Measurements from ENCODE around the gene CCDC78. TPM values are rescaled to one million over a fixed set of nuclear protein-coding genes. Genes with fewer than 3 reads are reported as not detected.
A peak's percentile ranks its signal among the peaks of the same experiment; 100 is the strongest.

CCDC78 gene
- total RNA-seq, 1 donor from 2014 or later, result 26.1 TPM

DNA sequence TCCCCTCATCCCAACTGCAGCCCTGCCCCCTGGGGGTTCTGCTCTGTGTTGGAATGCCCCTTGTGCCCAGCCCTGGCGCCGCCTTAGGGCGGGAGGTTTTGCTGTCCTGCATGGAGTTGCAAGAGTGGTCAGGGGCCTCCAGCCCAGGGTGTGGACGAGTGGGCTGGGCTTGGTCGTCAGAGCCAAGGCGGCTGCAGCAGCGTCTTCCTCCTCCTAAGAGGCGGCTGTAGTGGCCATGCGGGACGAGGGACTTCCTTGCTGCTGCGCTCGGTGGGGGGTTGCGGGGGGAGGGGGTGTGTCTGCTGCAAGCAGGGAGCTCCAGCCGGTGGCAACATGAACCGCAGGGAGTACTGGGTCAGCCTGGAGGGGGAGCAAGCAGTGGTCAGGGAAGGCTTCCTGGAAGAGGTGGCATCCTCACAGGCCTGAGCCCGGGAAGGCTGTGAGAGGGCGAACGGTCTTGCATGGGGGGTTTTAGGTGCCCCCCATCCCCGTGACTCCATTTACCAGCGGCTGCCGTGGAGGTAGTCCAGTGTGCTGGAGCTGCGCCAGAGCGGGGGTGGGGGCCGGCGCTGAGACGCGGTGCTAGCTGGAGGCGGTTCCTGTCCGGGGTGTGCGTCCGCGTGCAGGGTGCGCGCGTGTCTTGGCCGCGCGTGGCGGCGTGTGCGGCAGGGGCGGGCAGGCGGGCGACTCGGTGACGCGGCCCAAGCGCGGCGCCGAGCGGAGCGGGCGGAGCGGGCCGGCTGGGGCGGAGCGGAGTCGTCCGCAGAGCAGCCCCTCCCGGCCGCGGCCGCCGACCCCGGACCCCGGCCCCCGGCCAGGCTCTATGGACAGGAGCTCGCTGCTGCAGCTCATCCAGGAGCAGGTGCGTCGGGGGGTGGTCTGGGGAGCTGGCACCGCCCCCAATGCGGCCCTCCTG is 51.0 kb downstream of the CCDC78 start, which contains the start of gene RHBDL1:
RHBDL1 (plus strand) TSS at position 704 of the 916 bp plus-strand sequence; CDS start at position 824, 120 bp downstream.
- H3K27ac ChIP-seq, result no peak within 1 kb of the TSS
- peak within 1 kb of the TSS; percentile 41 for H3K4me3 ChIP-seq
- TF ChIP-seq, protein P1, sequence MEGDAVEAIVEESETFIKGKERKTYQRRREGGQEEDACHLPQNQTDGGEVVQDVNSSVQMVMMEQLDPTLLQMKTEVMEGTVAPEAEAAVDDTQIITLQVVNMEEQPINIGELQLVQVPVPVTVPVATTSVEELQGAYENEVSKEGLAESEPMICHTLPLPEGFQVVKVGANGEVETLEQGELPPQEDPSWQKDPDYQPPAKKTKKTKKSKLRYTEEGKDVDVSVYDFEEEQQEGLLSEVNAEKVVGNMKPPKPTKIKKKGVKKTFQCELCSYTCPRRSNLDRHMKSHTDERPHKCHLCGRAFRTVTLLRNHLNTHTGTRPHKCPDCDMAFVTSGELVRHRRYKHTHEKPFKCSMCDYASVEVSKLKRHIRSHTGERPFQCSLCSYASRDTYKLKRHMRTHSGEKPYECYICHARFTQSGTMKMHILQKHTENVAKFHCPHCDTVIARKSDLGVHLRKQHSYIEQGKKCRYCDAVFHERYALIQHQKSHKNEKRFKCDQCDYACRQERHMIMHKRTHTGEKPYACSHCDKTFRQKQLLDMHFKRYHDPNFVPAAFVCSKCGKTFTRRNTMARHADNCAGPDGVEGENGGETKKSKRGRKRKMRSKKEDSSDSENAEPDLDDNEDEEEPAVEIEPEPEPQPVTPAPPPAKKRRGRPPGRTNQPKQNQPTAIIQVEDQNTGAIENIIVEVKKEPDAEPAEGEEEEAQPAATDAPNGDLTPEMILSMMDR (IDR thresholded peaks at IDR 0.05), result no peak
- H3K4me1 ChIP-seq, result peaks cover 19% of the 10 kb centered on the region
- intact Hi-C loops (cut with DNase I), result no loop called here
- ATAC-seq, result no peak
- peaks cover 11% of the 10 kb centered on the region for H3K27me3 ChIP-seq (ENCODE audit: low read depth)
- no peaks in the 10 kb centered on the region for H3K9me3 ChIP-seq
- peaks cover 39% of the 10 kb centered on the region for H3K36me3 ChIP-seq
- peak; percentile 68 for DNase-seq

DNA sequence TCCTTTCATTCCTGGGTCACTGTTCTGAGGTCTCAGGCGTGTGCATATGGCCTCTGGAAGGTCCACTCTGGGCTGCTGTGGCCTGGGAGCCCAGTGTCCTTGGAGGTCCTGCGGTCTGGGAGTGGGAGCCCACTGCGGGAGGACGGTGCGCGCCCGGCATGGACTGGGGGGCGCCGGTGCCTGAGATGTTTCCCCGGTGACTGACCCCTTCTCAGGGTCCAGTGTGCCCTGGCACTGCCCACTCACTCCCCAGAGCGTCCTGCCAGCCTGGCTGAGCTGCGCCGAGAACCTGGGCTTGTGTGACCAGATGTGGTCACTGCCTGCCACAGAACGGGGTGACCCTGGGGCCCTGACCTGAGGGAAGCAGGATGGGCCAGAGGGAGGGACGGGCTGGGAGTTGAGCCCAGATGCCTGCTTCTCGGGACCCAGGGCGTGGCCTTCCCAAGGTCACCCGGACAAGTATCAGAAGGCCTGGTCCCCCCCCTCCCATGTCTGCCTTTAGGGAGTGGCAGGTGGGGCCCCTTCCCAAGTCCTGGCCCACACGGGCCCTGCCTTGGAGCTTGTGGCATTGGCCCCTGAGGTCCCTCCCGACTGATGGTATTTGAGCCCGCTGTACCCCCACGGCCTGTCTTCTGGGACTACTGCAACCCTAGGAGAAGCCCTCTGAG is 51.9 kb downstream of the CCDC78 start:
- intact Hi-C loops (cut with DNase I), result no loop called here
- Histone ChIP-seq H3K36me3 (peaks cover 47% of the 10 kb centered on the region), H3K27me3 (ENCODE audit: low read depth) (peaks cover 11% of the 10 kb centered on the region), H3K4me3 (no peak overlapping the region), H3K27ac (no peak overlapping the region), H3K9me3 (no peaks in the 10 kb centered on the region), H3K4me1 (peaks cover 20% of the 10 kb centered on the region)
- DNase-seq, result no peak
- no peak for ATAC-seq
- TF ChIP-seq, protein P1 (IDR thresholded peaks at IDR 0.05), result no peak

DNA sequence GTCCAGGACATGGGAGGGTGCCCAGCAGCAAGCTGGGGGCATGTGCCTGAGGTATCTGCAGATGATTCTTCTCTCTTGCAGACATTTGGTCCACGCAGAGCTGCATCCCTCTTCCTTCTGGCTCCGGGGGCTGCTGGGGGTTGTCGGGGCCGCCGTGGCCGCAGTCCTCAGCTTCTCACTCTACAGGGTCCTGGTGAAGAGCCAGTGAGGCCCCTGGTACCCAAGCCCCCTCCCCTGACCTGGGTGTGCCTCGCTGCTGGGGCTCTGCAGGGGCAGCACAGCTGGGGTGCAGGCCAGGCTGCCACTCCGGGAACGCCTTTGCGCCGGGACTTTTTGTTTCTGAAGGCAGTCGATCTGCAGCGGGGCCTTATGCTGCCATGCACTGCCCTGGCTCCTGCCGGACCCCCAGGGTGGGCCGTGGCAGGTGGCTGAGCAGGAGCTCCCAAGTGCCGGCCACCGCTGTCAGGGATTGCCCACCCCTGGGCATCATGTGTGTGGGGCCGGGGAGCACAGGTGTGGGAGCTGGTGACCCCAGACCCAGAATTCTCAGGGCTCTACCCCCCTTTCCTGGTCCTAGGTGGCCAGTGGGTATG is 52.7 kb downstream of the CCDC78 start:
- Histone ChIP-seq H3K27me3 (ENCODE audit: low read depth) (peaks cover 11% of the 10 kb centered on the region), H3K27ac (no peak overlapping the region), H3K4me3 (no peak overlapping the region), H3K9me3 (no peaks in the 10 kb centered on the region), H3K36me3 (peaks cover 49% of the 10 kb centered on the region), H3K4me1 (peaks cover 21% of the 10 kb centered on the region)
- no peak for ATAC-seq
- DNase-seq, result no peak
- intact Hi-C loops (cut with DNase I), result no loop called here
- TF ChIP-seq, protein P1 (IDR thresholded peaks at IDR 0.05), result no peak

DNA sequence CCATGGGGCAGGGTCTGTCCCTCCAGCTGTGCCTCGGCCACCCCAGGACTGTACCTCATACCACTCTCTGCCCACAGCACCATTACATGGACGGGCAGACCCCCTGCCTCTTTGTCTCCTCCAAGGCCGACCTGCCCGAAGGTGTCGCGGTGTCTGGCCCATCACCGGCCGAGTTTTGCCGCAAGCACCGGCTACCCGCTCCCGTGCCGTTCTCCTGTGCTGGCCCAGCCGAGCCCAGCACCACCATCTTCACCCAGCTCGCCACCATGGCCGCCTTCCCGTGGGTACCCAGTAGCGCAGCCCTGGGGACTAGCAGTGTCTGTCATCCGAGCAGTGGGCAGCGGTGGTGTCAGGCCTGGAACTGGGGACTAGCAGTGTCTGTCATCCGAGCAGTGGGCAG is 53.4 kb downstream of the CCDC78 start:
- intact Hi-C loops (cut with DNase I), result no loop called here
- H3K4me3 ChIP-seq, result no peak overlapping the region
- H3K27me3 ChIP-seq (ENCODE audit: low read depth), result peaks cover 11% of the 10 kb centered on the region
- H3K36me3 ChIP-seq, result peaks cover 49% of the 10 kb centered on the region
- no peaks in the 10 kb centered on the region for H3K9me3 ChIP-seq
- ATAC-seq, result no peak
- no peak overlapping the region for H3K27ac ChIP-seq
- H3K4me1 ChIP-seq, result peaks cover 22% of the 10 kb centered on the region
- TF ChIP-seq, protein P1 (IDR thresholded peaks at IDR 0.05), result no peak
- no peak for DNase-seq

Small RNA genes lying within 50 kb of the gene (microRNA-seq; reads per million reads assigned to microRNA genes)
- not detected for gene MIR662 (ENCODE audit: borderline number of aligned reads)

Other genes starting within 250 kb of the CCDC78 start
- gene CAPN15, start 198.7 kb downstream of the CCDC78 start, total RNA-seq, result 44.3 TPM
- gene PRR35, start 166.0 kb downstream of the CCDC78 start, total RNA-seq, result not detected
- 2.7 TPM for gene NHLRC4, start 159.4 kb downstream of the CCDC78 start, total RNA-seq
- gene PIGQ, start 156.5 kb downstream of the CCDC78 start, total RNA-seq, result 68.9 TPM
- gene RAB40C, start 136.4 kb downstream of the CCDC78 start, total RNA-seq, result 40.1 TPM
- gene WFIKKN1, start 95.5 kb downstream of the CCDC78 start, total RNA-seq, result 1.2 TPM
- gene METTL26, start 90.1 kb downstream of the CCDC78 start, total RNA-seq, result 63.1 TPM
- 47.7 TPM for gene MCRIP2, start 84.6 kb downstream of the CCDC78 start, total RNA-seq
- 31.4 TPM for gene WDR90, start 77.1 kb downstream of the CCDC78 start, total RNA-seq
- 81.6 TPM for gene RHOT2, start 58.3 kb downstream of the CCDC78 start, total RNA-seq
- 2.0 TPM for gene RHBDL1, start 50.8 kb downstream of the CCDC78 start, total RNA-seq
- 86.0 TPM for gene STUB1, start 46.0 kb downstream of the CCDC78 start, total RNA-seq
- 43.2 TPM for gene JMJD8, start 42.1 kb downstream of the CCDC78 start, total RNA-seq
- gene WDR24, start 36.0 kb downstream of the CCDC78 start, total RNA-seq, result 13.1 TPM
- 11.0 TPM for gene FBXL16, start 20.6 kb downstream of the CCDC78 start, total RNA-seq
- 35.9 TPM for gene METRN, start 11.3 kb downstream of the CCDC78 start, total RNA-seq
- gene ANTKMT, start 5.3 kb downstream of the CCDC78 start, total RNA-seq, result 36.5 TPM
- gene HAGHL, start 663 bp upstream of the CCDC78 start, total RNA-seq, result 15.6 TPM
- 24.3 TPM for gene CIAO3, start 14.6 kb upstream of the CCDC78 start, total RNA-seq
- 42.6 TPM for gene MSLN, start 34.3 kb upstream of the CCDC78 start, total RNA-seq
- gene RPUSD1, start 61.9 kb upstream of the CCDC78 start, total RNA-seq, result 16.3 TPM
- gene CHTF18, start 62.2 kb upstream of the CCDC78 start, total RNA-seq, result 11.3 TPM
- gene GNG13, start 74.3 kb upstream of the CCDC78 start, total RNA-seq, result not detected
- gene LMF1, start 244.5 kb upstream of the CCDC78 start, total RNA-seq, result 23.8 TPM